Bronchial epithelial cell (primary cell): ENCODE measurements around the gene RHEB. TPM values are rescaled to one million over a fixed set of nuclear protein-coding genes. Genes with fewer than 3 reads are reported as not detected.
A peak's percentile ranks its signal among the peaks of the same experiment; 100 is the strongest.

ENCODE experiments used
- DNase-seq: peaks from one replicate; pipeline ENCODE4 v3.0.0-alpha.2; 2010; ENCODE audit warnings: low read depth
- FAIRE-seq: peaks from 2 replicates; lab custom pipeline; 2011; peaks lifted over from hg19 to GRCh38; lab: Jason Lieb, UNC
- H3K27me3 ChIP-seq: 2 replicates; pipeline ENCODE4 v1.5.1; 2011; ENCODE audit warnings: low read length; ENCODE audit not compliant: control insufficient read depth, insufficient read depth
- H3K36me3 ChIP-seq: 2 replicates; pipeline ENCODE4 v1.5.1; 2011; ENCODE audit warnings: low read length; ENCODE audit not compliant: control insufficient read depth, insufficient read depth
- H3K4me3 ChIP-seq: 2 replicates; pipeline ENCODE4 v1.5.1; 2011; ENCODE audit warnings: mild to moderate bottlenecking, low read depth, low read length, control low read depth
- CTCF ChIP-seq: IDR thresholded peaks from 2 replicates; pipeline ENCODE4 v1.5.1; 2011; ENCODE audit warnings: mild to moderate bottlenecking, moderate library complexity, low read length, control low read depth, inconsistent platforms; ENCODE audit not compliant: insufficient read depth, severe bottlenecking
- total RNA-seq: library from RNA; depleted of rRNA; stranded (reverse); fragments of >200 nt; gene quantifications from 2 replicates; pipeline ENCODE4 v1.2.1, GENCODE V29; 2014

RHEB gene
- total RNA-seq, 1 donor from 2014 or later, result 68.7 TPM

GRCh38 chr7:151426904-151427704 lies 92.6 kb downstream of the RHEB start:
- no peak for TF ChIP-seq CTCF
- Histone ChIP-seq H3K27me3 (peaks cover 2% of the 10 kb centered on the region), H3K36me3 (no peaks in the 10 kb centered on the region), H3K4me3 (no peak overlapping the region)
- DNase-seq (no peak), FAIRE-seq (no peak)

- Histone ChIP-seq H3K36me3 (no peaks in the 10 kb centered on the region), H3K27me3 (peaks cover 2% of the 10 kb centered on the region), H3K4me3 (no peak overlapping the region)
- TF ChIP-seq CTCF, result no peak
- no peak for FAIRE-seq
- DNase-seq, result no peak
Observed at GRCh38 chr7:151426441-151426903, 93.2 kb downstream of the RHEB start.

- no peak for FAIRE-seq
Observed at GRCh38 chr7:151425670-151426440, 93.8 kb downstream of the RHEB start.

GRCh38 chr7:151424799-151425198 lies 94.9 kb downstream of the RHEB start:
- Histone ChIP-seq H3K4me3 (no peak overlapping the region), H3K36me3 (no peaks in the 10 kb centered on the region), H3K27me3 (peaks cover 3% of the 10 kb centered on the region)
- DNase-seq, result no peak
- FAIRE-seq, result no peak
- no peak for TF ChIP-seq CTCF

More at GRCh38 chr7:151425670-151426440, 93.8 kb downstream of the RHEB start:
- H3K27me3 ChIP-seq, result peaks cover 2% of the 10 kb centered on the region
- no peak for TF ChIP-seq CTCF
- H3K36me3 ChIP-seq, result no peaks in the 10 kb centered on the region
- H3K4me3 ChIP-seq, result no peak overlapping the region
- peak; percentile 41 for DNase-seq

GRCh38 chr7:151423936-151424335 lies 95.8 kb downstream of the RHEB start:
- H3K36me3 ChIP-seq, result no peaks in the 10 kb centered on the region

More at GRCh38 chr7:151423936-151424335, 95.8 kb downstream of the RHEB start:
- H3K4me3 ChIP-seq, result no peak overlapping the region
- H3K27me3 ChIP-seq, result peaks cover 3% of the 10 kb centered on the region
- FAIRE-seq, result no peak
- DNase-seq, result no peak
- TF ChIP-seq CTCF, result no peak
